HL-60 (cell line): ENCODE data around the gene PPP6R3.

ENCODE experiments used
- DNase-seq, 2 experiments: peaks; one replicate each; pipeline ENCODE4 v3.0.0-alpha.2; 2010 to 2020; ENCODE audit warnings: low read depth in 1 of 2, low spot score in 1 of 2
- H3K27ac ChIP-seq: fragments of 250-450 bp; sonication (Bioruptor Pico); replicated peaks from 2 replicates; pipeline ENCODE4 v1.5.1; 2020; ENCODE audit warnings: mild to moderate bottlenecking, moderate library complexity
- H3K27me3 ChIP-seq: fragments of 250-450 bp; sonication (Bioruptor Pico); 2 replicates; pipeline ENCODE4 v1.5.1; 2021; ENCODE audit warnings: mild to moderate bottlenecking, moderate library complexity; ENCODE audit not compliant: insufficient read depth, poor library complexity, severe bottlenecking
- H3K4me3 ChIP-seq: replicated peaks from 2 replicates; pipeline ENCODE4 v1.5.1; 2011; ENCODE audit warnings: mild to moderate bottlenecking, control low read depth, low read length; ENCODE audit not compliant: insufficient read depth
- CTCF ChIP-seq: IDR thresholded peaks from one replicate; pipeline ENCODE4 v1.5.1; 2011; ENCODE audit warnings: low read length, control low read depth, inconsistent platforms; ENCODE audit not compliant: insufficient read depth
- GABPA ChIP-seq: IDR thresholded peaks from 2 replicates; pipeline ENCODE4 v1.6.1; 2012; ENCODE audit warnings: low read depth
- POLR2AphosphoS5 ChIP-seq: IDR thresholded peaks from 2 replicates; pipeline ENCODE4 v1.6.1; 2012; ENCODE audit warnings: low read depth
- SPI1 ChIP-seq: IDR thresholded peaks from 2 replicates; pipeline ENCODE4 v1.6.1; 2012; ENCODE audit warnings: low read depth, mild to moderate bottlenecking, borderline replicate concordance
- TF ChIP-seq, protein P1 (sequence below): IDR thresholded peaks from 2 replicates; pipeline ENCODE4 v1.6.1; 2012; ENCODE audit warnings: low read depth; ENCODE audit not compliant: insufficient replicate concordance

PPP6R3 gene

GRCh38 chr11:68439355-68440065 is 21.0 kb upstream of the PPP6R3 start:
- no peak for DNase-seq
- no peaks in the 10 kb centered on the region for H3K27me3 ChIP-seq
- H3K4me3 ChIP-seq, result no peak overlapping the region
- no peak overlapping the region for H3K27ac ChIP-seq
- no peak for TF ChIP-seq SPI1
- TF ChIP-seq, protein P1, sequence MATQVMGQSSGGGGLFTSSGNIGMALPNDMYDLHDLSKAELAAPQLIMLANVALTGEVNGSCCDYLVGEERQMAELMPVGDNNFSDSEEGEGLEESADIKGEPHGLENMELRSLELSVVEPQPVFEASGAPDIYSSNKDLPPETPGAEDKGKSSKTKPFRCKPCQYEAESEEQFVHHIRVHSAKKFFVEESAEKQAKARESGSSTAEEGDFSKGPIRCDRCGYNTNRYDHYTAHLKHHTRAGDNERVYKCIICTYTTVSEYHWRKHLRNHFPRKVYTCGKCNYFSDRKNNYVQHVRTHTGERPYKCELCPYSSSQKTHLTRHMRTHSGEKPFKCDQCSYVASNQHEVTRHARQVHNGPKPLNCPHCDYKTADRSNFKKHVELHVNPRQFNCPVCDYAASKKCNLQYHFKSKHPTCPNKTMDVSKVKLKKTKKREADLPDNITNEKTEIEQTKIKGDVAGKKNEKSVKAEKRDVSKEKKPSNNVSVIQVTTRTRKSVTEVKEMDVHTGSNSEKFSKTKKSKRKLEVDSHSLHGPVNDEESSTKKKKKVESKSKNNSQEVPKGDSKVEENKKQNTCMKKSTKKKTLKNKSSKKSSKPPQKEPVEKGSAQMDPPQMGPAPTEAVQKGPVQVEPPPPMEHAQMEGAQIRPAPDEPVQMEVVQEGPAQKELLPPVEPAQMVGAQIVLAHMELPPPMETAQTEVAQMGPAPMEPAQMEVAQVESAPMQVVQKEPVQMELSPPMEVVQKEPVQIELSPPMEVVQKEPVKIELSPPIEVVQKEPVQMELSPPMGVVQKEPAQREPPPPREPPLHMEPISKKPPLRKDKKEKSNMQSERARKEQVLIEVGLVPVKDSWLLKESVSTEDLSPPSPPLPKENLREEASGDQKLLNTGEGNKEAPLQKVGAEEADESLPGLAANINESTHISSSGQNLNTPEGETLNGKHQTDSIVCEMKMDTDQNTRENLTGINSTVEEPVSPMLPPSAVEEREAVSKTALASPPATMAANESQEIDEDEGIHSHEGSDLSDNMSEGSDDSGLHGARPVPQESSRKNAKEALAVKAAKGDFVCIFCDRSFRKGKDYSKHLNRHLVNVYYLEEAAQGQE, result no peak
- TF ChIP-seq CTCF, result no peak
- TF ChIP-seq GABPA, result no peak
- TF ChIP-seq POLR2AphosphoS5, result no peak

DNA sequence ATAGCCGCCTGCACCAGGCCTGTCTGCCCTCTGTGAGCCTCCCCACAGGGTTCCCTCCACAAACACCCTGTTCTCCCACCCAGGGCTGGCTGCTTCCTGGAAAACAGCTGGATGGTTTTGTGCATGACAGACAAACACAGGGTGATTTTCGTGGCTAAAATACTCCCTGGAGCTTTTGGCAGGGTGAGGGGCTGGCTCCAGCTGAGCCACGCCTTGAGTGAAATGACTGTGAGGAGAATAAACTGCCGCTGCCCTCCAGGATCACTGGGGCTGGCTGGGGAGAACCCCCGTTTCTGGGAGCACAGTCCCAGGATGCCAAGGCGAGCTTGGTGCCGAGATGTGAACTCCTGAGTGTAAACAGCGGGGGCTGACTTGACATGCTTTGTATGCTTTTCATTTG is 20.3 kb upstream of the PPP6R3 start:
- no peak for TF ChIP-seq POLR2AphosphoS5
- TF ChIP-seq, protein P1, result no peak
- no peak for TF ChIP-seq GABPA
- TF ChIP-seq CTCF, result no peak
- no peak for TF ChIP-seq SPI1
- no peak overlapping the region for H3K4me3 ChIP-seq
- H3K27ac ChIP-seq, result no peak overlapping the region
- no peaks in the 10 kb centered on the region for H3K27me3 ChIP-seq
- no peak for DNase-seq

DNA sequence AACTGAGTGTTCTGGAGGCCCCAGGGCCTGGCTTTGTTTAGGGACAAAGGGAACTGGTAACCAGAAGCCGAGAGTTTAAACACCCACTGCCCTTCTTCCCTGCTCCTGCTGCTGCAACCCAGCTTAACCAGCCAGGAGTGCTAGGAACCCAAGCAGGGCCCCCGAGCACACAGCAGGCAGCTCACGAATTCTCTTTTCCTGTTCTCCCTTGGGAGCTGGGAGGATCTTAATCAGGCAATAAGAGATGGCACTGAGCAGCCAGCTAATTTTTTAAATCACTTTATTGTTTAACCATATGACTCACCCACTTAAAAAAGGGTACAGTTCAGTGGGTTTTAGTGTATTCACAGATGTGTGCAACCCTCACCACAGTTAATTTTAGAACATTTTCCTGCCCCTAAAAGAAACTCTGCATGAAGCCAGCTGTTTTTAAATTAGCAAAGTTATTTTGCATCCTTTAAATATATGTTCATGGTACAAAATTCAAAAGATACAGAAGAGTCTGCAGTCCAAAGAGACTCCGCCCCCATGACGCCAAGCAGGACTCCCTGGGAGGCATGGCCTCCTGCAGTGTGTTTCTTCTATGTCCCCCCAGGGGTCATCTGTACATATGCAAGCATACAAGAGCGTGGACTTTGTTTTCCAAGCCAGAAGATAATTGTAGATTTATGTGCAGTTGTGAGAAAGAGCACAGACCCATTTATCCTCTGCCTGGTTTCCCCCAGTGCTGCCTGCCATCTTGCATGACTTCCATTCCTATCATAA is 18.9 kb upstream of the PPP6R3 start:
- DNase-seq, result no peak

More for the DNA sequence above, 18.9 kb upstream of the PPP6R3 start:
- no peak for TF ChIP-seq SPI1
- TF ChIP-seq, protein P1, result no peak
- no peak for TF ChIP-seq GABPA
- TF ChIP-seq CTCF, result no peak
- TF ChIP-seq POLR2AphosphoS5, result no peak
- H3K27ac ChIP-seq, result no peak overlapping the region
- H3K27me3 ChIP-seq, result no peaks in the 10 kb centered on the region
- no peak overlapping the region for H3K4me3 ChIP-seq
